ENCODE results near the gene FAM184B.

The FAM184B gene

GRCh38 chr4:17623451-17624001, 157.9 kb downstream of the FAM184B start:
- no peak for DNase-seq

- no peak for DNase-seq
These were observed 161.9 kb downstream of the FAM184B start for GRCh38 chr4:17619416-17620105.

- DNase-seq = no peak
These were observed 162.5 kb downstream of the FAM184B start for GRCh38 chr4:17618926-17619325.

GRCh38 chr4:17616283-17616682, 165.1 kb downstream of the FAM184B start:
- DNase-seq = no peak

- DNase-seq = peak; percentile 96
These were observed 166.8 kb downstream of the FAM184B start, which contains the start of gene MED28 for GRCh38 chr4:17614416-17615299. MED28 (plus strand) TSS chr4:17614641; CDS start chr4:17614655, 14 bp downstream.

- no peak for DNase-seq
These were observed 167.5 kb downstream of the FAM184B start for GRCh38 chr4:17613761-17614415.

GRCh38 chr4:17605236-17605635, 176.2 kb downstream of the FAM184B start:
- no peak for DNase-seq

- DNase-seq = no peak
These were observed 181.6 kb downstream of the FAM184B start for GRCh38 chr4:17599826-17600225.

GRCh38 chr4:17597517-17597916, 183.9 kb downstream of the FAM184B start:
- DNase-seq = peak; percentile 13

GRCh38 chr4:17595471-17596005, 185.9 kb downstream of the FAM184B start:
- no peak for DNase-seq

- DNase-seq = no peak
These were observed 192.1 kb downstream of the FAM184B start for GRCh38 chr4:17589355-17589754.

- no peak for DNase-seq
These were observed 194.2 kb downstream of the FAM184B start for GRCh38 chr4:17587094-17587822.

- peak; percentile 14 for DNase-seq
These were observed 196.8 kb downstream of the FAM184B start for GRCh38 chr4:17584521-17585213.

GRCh38 chr4:17583941-17584340, 197.5 kb downstream of the FAM184B start:
- DNase-seq = no peak

- no peak for DNase-seq
These were observed 198.1 kb downstream of the FAM184B start for GRCh38 chr4:17583276-17583675.

- no peak for DNase-seq
These were observed 200.5 kb downstream of the FAM184B start for GRCh38 chr4:17580969-17581368.

Data from NCI-H1092 treated with DMSO at 0.1 percent for 48 hours (cell line).